H9 (cell line): Measurements from ENCODE around the gene MAP4K3. TPM values are rescaled to one million over a fixed set of nuclear protein-coding genes. Genes with fewer than 3 reads are reported as not detected.

Experiments used
- DNase-seq: peaks from one replicate; pipeline ENCODE4 v3.0.0-alpha.2; 2017
- H2AFZ ChIP-seq: one replicate; pipeline ENCODE4 v1.6.1; 2013; ENCODE audit warnings: mild to moderate bottlenecking, low read length, control low read depth, moderate library complexity
- H2AK5ac ChIP-seq: 2 replicates; pipeline ENCODE4 v1.6.1; 2013; ENCODE audit warnings: low read length, control low read depth, mixed read lengths; ENCODE audit not compliant: insufficient read length
- H2BK120ac ChIP-seq: one replicate; pipeline ENCODE4 v1.6.1; 2013; ENCODE audit warnings: low read depth, mild to moderate bottlenecking, low read length, control low read depth, inconsistent platforms; ENCODE audit not compliant: poor library complexity, severe bottlenecking
- H2BK12ac ChIP-seq: 2 replicates; pipeline ENCODE4 v1.6.1; 2013; ENCODE audit warnings: low read length, control low read depth, mixed read lengths, low read depth; ENCODE audit not compliant: insufficient read length
- H2BK15ac ChIP-seq: 2 replicates; pipeline ENCODE4 v1.6.1; 2013; ENCODE audit warnings: low read depth, low read length, control low read depth
- H2BK20ac ChIP-seq: one replicate; pipeline ENCODE4 v1.6.1; 2013; ENCODE audit warnings: low read depth, mild to moderate bottlenecking, low read length, control low read depth, inconsistent platforms; ENCODE audit not compliant: poor library complexity, severe bottlenecking
- H2BK5ac ChIP-seq: 2 replicates; pipeline ENCODE4 v1.6.1; 2013; ENCODE audit warnings: low read length, control low read depth, mixed read lengths; ENCODE audit not compliant: insufficient read length
- H3K14ac ChIP-seq: 2 replicates; pipeline ENCODE4 v1.6.1; 2013; ENCODE audit warnings: low read length, control low read depth; ENCODE audit not compliant: insufficient read depth
- H3K18ac ChIP-seq: 2 replicates; pipeline ENCODE4 v1.6.1; 2013; ENCODE audit warnings: low read depth, mild to moderate bottlenecking, mixed read lengths, low read length, control low read depth; ENCODE audit not compliant: insufficient read length
- H3K23ac ChIP-seq: 2 replicates; pipeline ENCODE4 v1.6.1; 2013; ENCODE audit warnings: low read length, control low read depth, mixed read lengths, low read depth; ENCODE audit not compliant: insufficient read length
- H3K23me2 ChIP-seq: 2 replicates; pipeline ENCODE4 v1.6.1; 2013; ENCODE audit warnings: low read depth, mild to moderate bottlenecking, mixed read lengths, low read length, control low read depth; ENCODE audit not compliant: insufficient read length, poor library complexity, severe bottlenecking
- H3K27ac ChIP-seq: 2 replicates; pipeline ENCODE4 v1.5.1; 2013; ENCODE audit warnings: low read length, control low read depth, mixed read lengths, low read depth; ENCODE audit not compliant: insufficient read length
- H3K27me3 ChIP-seq: 2 replicates; pipeline ENCODE4 v1.6.1; 2013; ENCODE audit warnings: low read length, control low read depth, inconsistent platforms; ENCODE audit not compliant: insufficient read depth
- H3K4ac ChIP-seq: 2 replicates; pipeline ENCODE4 v1.6.1; 2013; ENCODE audit warnings: low read depth, mild to moderate bottlenecking, control low read depth, inconsistent platforms, low read length, moderate library complexity
- H3K4me1 ChIP-seq: 2 replicates; pipeline ENCODE4 v1.6.1; 2013; ENCODE audit warnings: low read length, control low read depth, inconsistent platforms; ENCODE audit not compliant: insufficient read depth
- H3K4me2 ChIP-seq: 2 replicates; pipeline ENCODE4 v1.6.1; 2013; ENCODE audit warnings: low read length, control low read depth, mixed read lengths; ENCODE audit not compliant: insufficient read length, insufficient read depth
- H3K56ac ChIP-seq: 2 replicates; pipeline ENCODE4 v1.6.1; 2013; ENCODE audit warnings: low read depth, mild to moderate bottlenecking, mixed read lengths, low read length, control low read depth; ENCODE audit not compliant: insufficient read length
- H3K79me1 ChIP-seq: 2 replicates; pipeline ENCODE4 v1.6.1; 2013; ENCODE audit warnings: low read depth, mild to moderate bottlenecking, moderate library complexity, low read length, control low read depth, inconsistent platforms; ENCODE audit not compliant: insufficient read depth, poor library complexity, severe bottlenecking
- H3K79me2 ChIP-seq: 2 replicates; pipeline ENCODE4 v1.6.1; 2013; ENCODE audit warnings: low read length, control low read depth, inconsistent platforms; ENCODE audit not compliant: insufficient read depth
- H3K9ac ChIP-seq: 2 replicates; pipeline ENCODE4 v1.6.1; 2013; ENCODE audit warnings: low read length, control low read depth, mixed read lengths; ENCODE audit not compliant: insufficient read length; ENCODE audit errors: extremely low read depth
- H3K9me3 ChIP-seq: one replicate; pipeline ENCODE4 v1.6.1; 2013; ENCODE audit warnings: low read depth, low read length, inconsistent platforms; ENCODE audit not compliant: control insufficient read depth
- H3T11ph ChIP-seq: one replicate; pipeline ENCODE4 v1.6.1; 2013; ENCODE audit warnings: mild to moderate bottlenecking, low read length, control low read depth, inconsistent platforms
- H4K20me1 ChIP-seq: one replicate; pipeline ENCODE4 v1.6.1; 2013; ENCODE audit not compliant: control insufficient read depth, insufficient read length, insufficient read depth
- H4K5ac ChIP-seq: 2 replicates; pipeline ENCODE4 v1.6.1; 2013; ENCODE audit warnings: low read depth, mild to moderate bottlenecking, mixed read lengths, low read length, control low read depth; ENCODE audit not compliant: insufficient read length
- H4K8ac ChIP-seq: replicated peaks from 2 replicates; pipeline ENCODE4 v1.6.1; 2013; ENCODE audit warnings: low read length, control low read depth, mixed read lengths, low read depth; ENCODE audit not compliant: insufficient read length
- H4K91ac ChIP-seq: 2 replicates; pipeline ENCODE4 v1.6.1; 2013; ENCODE audit warnings: low read depth, mild to moderate bottlenecking, moderate library complexity, mixed read lengths, low read length, control low read depth; ENCODE audit not compliant: insufficient read length
- H3K27ac Mint-ChIP-seq, 3 experiments: 2 replicates in 2 of 3; 3 replicates in 1 of 3; pipeline ENCODE4 v1.8.0; 2020 to 2021; ENCODE audit warnings: mixed read lengths in 3 of 3, mild to moderate bottlenecking in 1 of 3, moderate library complexity in 1 of 3
- H3K27me3 Mint-ChIP-seq: 2 replicates; pipeline ENCODE4 v1.8.0; 2021; ENCODE audit warnings: low read depth, mild to moderate bottlenecking, moderate library complexity, mixed read lengths
- H3K36me3 Mint-ChIP-seq, 3 experiments: 2 replicates in 2 of 3; 3 replicates in 1 of 3; pipeline ENCODE4 v1.8.0; 2020 to 2021; ENCODE audit warnings: low read depth in 3 of 3, mixed read lengths in 3 of 3; ENCODE audit not compliant: insufficient read depth in 1 of 3
- H3K4me1 Mint-ChIP-seq, 2 experiments: 2 replicates each; pipeline ENCODE4 v1.8.0; 2020; ENCODE audit warnings: mixed read lengths in 2 of 2
- H3K4me3 Mint-ChIP-seq, 2 experiments: 2 replicates in 1 of 2; 3 replicates in 1 of 2; pipeline ENCODE4 v1.8.0; 2020 to 2021; ENCODE audit warnings: mild to moderate bottlenecking in 2 of 2, mixed read lengths in 2 of 2, moderate library complexity in 1 of 2
- H3K9me3 Mint-ChIP-seq, 2 experiments: 2 replicates in 1 of 2; 3 replicates in 1 of 2; pipeline ENCODE4 v1.8.0; 2020; ENCODE audit warnings: mild to moderate bottlenecking in 2 of 2, mixed read lengths in 2 of 2, moderate library complexity in 1 of 2
- WGBS: extraction: QIAGEN DNeasy Blood & Tissue Kit; methylation state at CpG from one replicate; pipeline ENCODE4 v1.1.7; 2013; ENCODE audit warnings: missing lambda C conversion rate, low lambda C conversion rate, mixed read lengths; ENCODE audit not compliant: insufficient read length; ENCODE audit errors: extremely low coverage; 5-methylcytosine and 5-hydroxymethylcytosine counted together
- total RNA-seq: library from RNA; stranded (reverse); gene quantifications from 2 replicates; pipeline ENCODE4 v1.2.1, GENCODE V29; 2021
- TF ChIP-seq, protein P1 (sequence below): fragments of 200-600 bp; sonication (generic); conservative IDR thresholded peaks from 3 replicates; pipeline ENCODE4 v1.8.0; 2021; ENCODE audit warnings: antibody characterized with exemption, mild to moderate bottlenecking

Gene MAP4K3
- total RNA-seq, 1 experiment from 2014 or later = 37.9 TPM

DNA sequence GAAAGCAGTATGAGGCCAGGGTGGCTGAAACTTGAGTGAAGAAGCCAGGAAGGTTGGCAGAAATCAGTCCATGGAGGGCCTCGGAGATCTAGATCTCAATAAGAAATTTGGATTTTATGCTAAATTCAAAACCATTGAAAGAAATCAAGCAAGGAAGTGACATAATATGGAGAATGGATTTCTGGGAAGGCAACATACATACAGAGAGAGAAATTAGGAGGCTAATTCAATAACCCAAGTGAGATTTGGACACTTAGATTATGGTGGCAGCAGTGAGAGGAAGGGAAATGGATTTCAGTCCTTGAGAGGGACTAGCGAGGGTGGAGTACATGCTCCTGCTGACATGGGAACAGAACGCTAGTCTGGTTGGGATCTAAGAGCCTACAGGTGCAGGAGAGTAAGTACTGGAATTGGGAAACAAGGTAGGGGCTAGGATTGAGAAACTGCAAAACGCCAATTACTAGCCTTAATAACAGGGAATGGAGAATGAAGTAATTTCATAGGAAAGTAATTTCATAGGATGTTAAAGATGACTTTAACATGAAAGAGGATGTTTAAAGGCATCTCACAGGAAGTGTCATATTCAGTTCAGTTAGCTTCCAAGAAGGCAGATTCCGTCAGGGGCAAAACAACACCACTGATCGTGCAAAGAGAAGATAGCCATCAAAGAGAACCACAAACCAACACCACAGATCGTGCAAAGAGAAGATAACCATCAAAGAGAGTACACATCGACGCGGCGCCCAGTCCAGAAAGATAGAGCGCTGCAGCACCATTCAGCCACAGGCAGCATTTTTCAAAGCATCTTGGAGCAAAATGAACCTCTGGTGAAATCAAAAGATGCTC is 220.5 kb downstream of the MAP4K3 start:
- Histone ChIP-seq H3K4me2 (no peak overlapping the region), H3K4ac (no peak overlapping the region), H4K5ac (no peak overlapping the region), H3K14ac (no peak overlapping the region), H2AFZ (no peak overlapping the region), H2BK12ac (no peak overlapping the region), H3K23ac (no peak overlapping the region), H3K79me1 (no peaks in the 10 kb centered on the region), H3K9ac (no peak overlapping the region), H3K4me1 (peaks cover 2% of the 10 kb centered on the region; the same call in 1 of the 2 replicates), H2AK5ac (no peak overlapping the region), H3T11ph (no peak overlapping the region), H3K79me2 (no peaks in the 10 kb centered on the region), H3K27me3 (no peaks in the 10 kb centered on the region), H4K91ac (no peak overlapping the region), H2BK20ac (no peak overlapping the region), H4K8ac (no peak overlapping the region), H2BK15ac (no peak overlapping the region), H3K27ac (no peak overlapping the region), H4K20me1 (no peaks in the 10 kb centered on the region), H2BK120ac (no peak overlapping the region), H3K18ac (no peak overlapping the region), H2BK5ac (no peak overlapping the region), H3K56ac (no peak overlapping the region), H3K9me3 (no peaks in the 10 kb centered on the region), H3K23me2 (no peaks in the 10 kb centered on the region)
- H3K27ac Mint-ChIP-seq = no peak overlapping the region
- peaks cover 0 to 4% (median 2%) of the 10 kb centered on the region in 3 experiments; a peak in 1 of 7 replicates for H3K36me3 Mint-ChIP-seq
- WGBS = no CpG with 5 or more reads among the region's 12 CpGs
- peaks cover 12 to 13% of the 10 kb centered on the region in 2 experiments for H3K4me1 Mint-ChIP-seq
- no peak overlapping the region for H3K4me3 Mint-ChIP-seq
- no peaks in the 10 kb centered on the region for H3K27me3 Mint-ChIP-seq
- TF ChIP-seq, protein P1, sequence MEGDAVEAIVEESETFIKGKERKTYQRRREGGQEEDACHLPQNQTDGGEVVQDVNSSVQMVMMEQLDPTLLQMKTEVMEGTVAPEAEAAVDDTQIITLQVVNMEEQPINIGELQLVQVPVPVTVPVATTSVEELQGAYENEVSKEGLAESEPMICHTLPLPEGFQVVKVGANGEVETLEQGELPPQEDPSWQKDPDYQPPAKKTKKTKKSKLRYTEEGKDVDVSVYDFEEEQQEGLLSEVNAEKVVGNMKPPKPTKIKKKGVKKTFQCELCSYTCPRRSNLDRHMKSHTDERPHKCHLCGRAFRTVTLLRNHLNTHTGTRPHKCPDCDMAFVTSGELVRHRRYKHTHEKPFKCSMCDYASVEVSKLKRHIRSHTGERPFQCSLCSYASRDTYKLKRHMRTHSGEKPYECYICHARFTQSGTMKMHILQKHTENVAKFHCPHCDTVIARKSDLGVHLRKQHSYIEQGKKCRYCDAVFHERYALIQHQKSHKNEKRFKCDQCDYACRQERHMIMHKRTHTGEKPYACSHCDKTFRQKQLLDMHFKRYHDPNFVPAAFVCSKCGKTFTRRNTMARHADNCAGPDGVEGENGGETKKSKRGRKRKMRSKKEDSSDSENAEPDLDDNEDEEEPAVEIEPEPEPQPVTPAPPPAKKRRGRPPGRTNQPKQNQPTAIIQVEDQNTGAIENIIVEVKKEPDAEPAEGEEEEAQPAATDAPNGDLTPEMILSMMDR = no peak
- H3K9me3 Mint-ChIP-seq = peaks cover 0 to 5% of the 10 kb centered on the region in 2 experiments; a peak in 1 of 5 replicates
- DNase-seq = no peak
